Endothelial cell of umbilical vein (primary cell): ENCODE results near the gene KRT15. TPM values are rescaled to one million over a fixed set of nuclear protein-coding genes. Genes with fewer than 3 reads are reported as not detected.

ENCODE experiments used
- BruUV-seq: library from RNA; stranded (reverse); fragments of 400-500 nt; replicated peaks from 2 replicates; lab custom pipeline; 2021; lab: Mats Ljungman, UMichigan
- CTCF ChIA-PET: fragments of 300-600, 350-600 bp; sonication (Branson Sonifier 250); formaldehyde crosslinking; loops from one replicate; lab custom pipeline; 2021; ENCODE audit warnings: antibody characterized with exemption, inconsistent platforms; lab: Charles Lee
- POLR2A ChIA-PET: fragments of 300-600, 350-600 bp; sonication (Branson Sonifier 250); formaldehyde crosslinking; loops from one replicate; lab custom pipeline; 2021; ENCODE audit warnings: antibody characterized with exemption, inconsistent platforms; lab: Charles Lee
- DNase-seq: peaks from one replicate; pipeline ENCODE4 v3.0.0-alpha.2; 2011; ENCODE audit warnings: low read depth, low spot score
- FAIRE-seq: peaks from 2 replicates; lab custom pipeline; 2011; peaks lifted over from hg19 to GRCh38; lab: Jason Lieb, UNC
- H2AFZ ChIP-seq: 2 replicates; pipeline ENCODE4 v1.6.0; 2012; ENCODE audit warnings: low read depth, low read length, control low read depth, inconsistent platforms
- H3K27ac ChIP-seq: 2 replicates; pipeline ENCODE4 v1.5.1; 2011; ENCODE audit warnings: low read depth, mild to moderate bottlenecking, control low read depth, low read length, moderate library complexity; ENCODE audit not compliant: insufficient read depth
- H3K27me3 ChIP-seq, 2 experiments: 2 replicates each; pipeline versions ENCODE4 v1.6.0 to v1.6.1; 2011; ENCODE audit warnings: low read length in 2 of 2, mixed read lengths in 1 of 2; ENCODE audit not compliant: control insufficient read depth in 2 of 2, insufficient read depth in 2 of 2
- H3K36me3 ChIP-seq, 2 experiments: 2 replicates in 1 of 2; 3 replicates in 1 of 2; pipeline ENCODE4 v1.5.1; 2011; ENCODE audit warnings: low read length in 2 of 2, mild to moderate bottlenecking in 1 of 2, moderate library complexity in 1 of 2; ENCODE audit not compliant: control insufficient read depth in 2 of 2, insufficient read depth in 2 of 2; ENCODE audit errors: extremely low read depth in 1 of 2
- H3K4me1 ChIP-seq: 3 replicates; pipeline ENCODE4 v1.5.1; 2011; ENCODE audit warnings: mild to moderate bottlenecking, low read length; ENCODE audit not compliant: control insufficient read depth, insufficient read depth; ENCODE audit errors: extremely low read depth
- H3K4me2 ChIP-seq: 2 replicates; pipeline ENCODE4 v1.6.1; 2011; ENCODE audit warnings: low read length, control low read depth, mixed read lengths; ENCODE audit not compliant: insufficient read depth
- H3K4me3 ChIP-seq, 3 experiments: fragments of 200-600 bp in 1 of 3; sonication (generic), shearing (Covaris generic) in 1 of 3; replicated peaks in 1 of 3; 2 replicates each; pipeline ENCODE4 v1.5.1; 2011 to 2016; ENCODE audit warnings: control low read depth in 3 of 3, low read length in 3 of 3, mild to moderate bottlenecking in 2 of 3, inconsistent platforms in 1 of 3, low read depth in 1 of 3, moderate library complexity in 1 of 3; ENCODE audit not compliant: insufficient read depth in 1 of 3
- H3K79me2 ChIP-seq: 2 replicates; pipeline ENCODE4 v1.6.0; 2012; ENCODE audit warnings: low read length, inconsistent platforms; ENCODE audit not compliant: control insufficient read depth, insufficient read depth
- H3K9ac ChIP-seq: replicated peaks from 2 replicates; pipeline ENCODE3; 2011; ENCODE audit warnings: low read length, control low read depth; ENCODE audit not compliant: insufficient read depth; ENCODE audit errors: extremely low read depth
- H3K9me1 ChIP-seq: replicated peaks from 3 replicates; pipeline ENCODE4 v1.6.0; 2011; ENCODE audit warnings: mild to moderate bottlenecking, low read length; ENCODE audit not compliant: control insufficient read depth, insufficient read depth; ENCODE audit errors: extremely low read depth
- H3K9me3 ChIP-seq: replicated peaks from 2 replicates; pipeline ENCODE4 v1.5.1; 2012; ENCODE audit warnings: low read length, inconsistent platforms; ENCODE audit not compliant: control insufficient read depth, insufficient read depth
- H4K20me1 ChIP-seq: replicated peaks from 2 replicates; pipeline ENCODE3; 2011; ENCODE audit warnings: mild to moderate bottlenecking, low read length; ENCODE audit not compliant: control insufficient read depth, insufficient read depth; ENCODE audit errors: extremely low read depth
- CTCF ChIP-seq, 2 donors: IDR thresholded peaks; 1 replicate in 1 of 2; 2 replicates in 1 of 2; pipeline ENCODE4 v1.5.1; 2011; ENCODE audit warnings: low read length in 2 of 2, mild to moderate bottlenecking in 2 of 2, moderate library complexity in 2 of 2, control low read depth in 1 of 2, inconsistent platforms in 1 of 2, low read depth in 1 of 2; ENCODE audit not compliant: insufficient read depth in 1 of 2; ENCODE audit errors: extremely low read depth in 1 of 2
- EZH2 ChIP-seq: IDR thresholded peaks from 2 replicates; pipeline ENCODE4 v1.6.1; 2012; ENCODE audit warnings: borderline replicate concordance, low read depth, mild to moderate bottlenecking, moderate library complexity, low read length, inconsistent platforms; ENCODE audit not compliant: severe bottlenecking
- FOS ChIP-seq: IDR thresholded peaks from 2 replicates; pipeline ENCODE4 v1.6.1; 2011; ENCODE audit warnings: mild to moderate bottlenecking, low read length, moderate library complexity, borderline replicate concordance; ENCODE audit not compliant: insufficient read depth
- GATA2 ChIP-seq: IDR thresholded peaks from 2 replicates; pipeline ENCODE4 v1.7.0; 2011; ENCODE audit warnings: low read depth, mild to moderate bottlenecking, moderate library complexity, mixed read lengths, low read length; ENCODE audit not compliant: insufficient read length, insufficient read depth
- JUN ChIP-seq: IDR thresholded peaks from 2 replicates; pipeline ENCODE4 v1.6.1; 2011; ENCODE audit warnings: borderline replicate concordance, low read depth; ENCODE audit not compliant: insufficient read length, insufficient read depth
- MAX ChIP-seq: IDR thresholded peaks from 2 replicates; pipeline ENCODE4 v1.6.1; 2011; ENCODE audit not compliant: insufficient read depth, insufficient read length
- MYC ChIP-seq: IDR thresholded peaks from one replicate; pipeline ENCODE4 v1.6.1; 2011; ENCODE audit warnings: mild to moderate bottlenecking, low read depth, low read length
- POLR2A ChIP-seq: IDR thresholded peaks from 2 replicates; pipeline ENCODE4 v1.6.1; 2012; ENCODE audit warnings: low read depth, mild to moderate bottlenecking, control low read depth, low read length
- POLR2AphosphoS5 ChIP-seq: IDR thresholded peaks from 2 replicates; pipeline ENCODE4 v1.6.1; 2012; ENCODE audit warnings: low read depth, mild to moderate bottlenecking, control low read depth, low read length, moderate library complexity; ENCODE audit not compliant: insufficient read depth
- dilution Hi-C: fragments of 300-500 bp; cut with MboI; formaldehyde crosslinking; loops from one replicate; pipeline ENCODE4 v1.15.0; 2019; ENCODE audit warnings: low sequenced_read_pairs; ENCODE audit not compliant: extremely low pct_ligation_motif_present
- intact Hi-C: fragments of 100-400 bp; cut with micrococcal nuclease; formaldehyde crosslinking; loops from one replicate; pipeline ENCODE4 v1.10.0; 2022
- polyA plus RNA-seq, 4 experiments: library from polyadenylated mRNA; depleted of rRNA in 3 of 4; stranded (reverse) in 3 of 4; unstranded in 1 of 4; fragments of >200 nt; gene quantifications; 2 replicates each; pipeline versions ENCODE4 v1.2.1 to v1.2.3, GENCODE V29; 2011 to 2012; ENCODE audit warnings: missing spikeins in 1 of 4
- total RNA-seq: library from RNA; stranded (reverse); gene quantifications from 2 replicates; pipeline ENCODE4 v1.2.3, GENCODE V29; 2021

The KRT15 gene
- total and polyA plus RNA-seq, 2 donors (not counting 3 experiments of a cell fraction or from before 2014, with no cell fraction given): 0.68 to 2.8 TPM

- no TSS peak for BruUV-seq
- intact Hi-C loops (loop anchor here (5.0 kb wide), 1 partner anchor 743 kb away; no protein-coding TSS in a partner anchor), dilution Hi-C loops (no loop called here)
- DNase-seq (no peak), FAIRE-seq (no peak)
- H3K79me2 ChIP-seq: no peaks in the 10 kb centered on the region
- peaks cover 19% of the 10 kb centered on the region for H3K4me1 ChIP-seq
- H3K4me3 ChIP-seq: no peak overlapping the region
- H3K27ac ChIP-seq: no peak overlapping the region
- H4K20me1 ChIP-seq: no peaks in the 10 kb centered on the region
- no peak overlapping the region for H3K9ac ChIP-seq
- ChIA-PET POLR2A (no interaction called here), CTCF (interaction anchor here (0.7 to 2.0 kb wide), 10 partner anchors 10 to 636 kb away, joined by 3 to 7 read pairs (median 3); no protein-coding TSS in a partner anchor)
- H3K36me3 ChIP-seq: no peaks in the 10 kb centered on the region
- TF ChIP-seq CTCF (IDR thresholded peaks at IDR 0.05; ENCODE audit: extremely low read depth in 1 of 2, insufficient read depth in 1 of 2, low read depth in 1 of 2, low read length in 2 of 2) (no peak), EZH2 (no peak), POLR2AphosphoS5 (no peak), JUN (no peak), POLR2A (no peak), MAX (no peak), MYC (no peak), GATA2 (no peak), FOS (no peak)
- H3K4me2 ChIP-seq: no peak overlapping the region
- no peaks in the 10 kb centered on the region for H3K27me3 ChIP-seq
- H3K9me1 ChIP-seq: no peaks in the 10 kb centered on the region
- no peaks in the 10 kb centered on the region for H3K9me3 ChIP-seq
- H2AFZ ChIP-seq: no peak overlapping the region
These were observed 26.2 kb upstream of the KRT15 start for GRCh38 chr17:41544935-41545334.
